Amniotic stem cell (primary cell): ENCODE data around the gene DIAPH2.
A peak's percentile ranks its signal among the peaks of the same experiment; 100 is the strongest.
"Not testable (repeated sequence)": the region's sequence is repeated elsewhere in the genome, so short reads cannot be mapped to it uniquely, and the experiment has no call there.

Source experiments
- DNase-seq: peaks from one replicate; lab custom pipeline; 2025; lab: John Stamatoyannopoulos, UW

Gene DIAPH2

DNA sequence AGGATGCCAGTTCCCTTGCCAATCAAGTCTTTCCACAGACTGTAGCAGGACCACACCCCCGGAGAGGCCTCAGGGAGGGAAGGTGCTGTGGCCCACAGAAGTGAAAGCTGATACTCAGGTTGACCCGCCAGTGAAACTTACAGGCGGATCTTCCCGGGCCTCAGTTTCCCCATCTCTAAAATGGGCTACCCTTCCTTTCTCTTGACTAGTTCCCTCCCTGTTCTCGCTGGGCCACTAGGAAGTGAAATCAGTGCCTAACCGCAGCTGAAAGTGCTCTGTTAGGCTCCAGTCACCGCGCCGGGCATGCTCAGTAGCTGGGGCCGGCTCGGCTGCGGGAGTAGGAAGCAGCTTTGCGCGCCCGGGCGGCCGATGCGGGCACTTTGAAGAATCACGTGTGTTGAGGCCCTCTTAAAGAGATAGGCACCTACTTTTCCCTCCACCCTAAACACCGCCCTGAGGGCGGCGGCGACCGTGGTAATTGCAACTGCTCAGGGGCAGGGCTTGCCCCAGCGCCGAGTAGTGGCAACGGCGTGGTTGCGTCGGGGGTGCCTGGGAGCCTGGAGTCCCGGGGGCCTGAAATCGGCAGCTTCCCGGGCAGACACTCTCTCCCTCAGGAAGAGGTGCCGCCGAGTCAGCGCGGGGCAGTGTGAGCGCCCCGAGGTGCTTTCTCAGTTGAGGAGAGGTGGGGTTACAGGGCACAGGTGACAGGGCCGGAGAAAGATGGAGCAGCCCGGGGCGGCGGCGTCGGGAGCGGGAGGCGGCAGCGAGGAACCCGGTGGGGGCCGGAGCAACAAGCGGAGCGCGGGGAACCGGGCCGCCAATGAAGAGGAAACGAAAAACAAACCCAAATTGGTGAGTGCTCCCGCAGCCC, at the start of gene DIAPH2:
TSS of gene DIAPH2 (plus strand) at position 504 of the 871 bp plus-strand sequence.
- peak; percentile 12 for DNase-seq

DNA sequence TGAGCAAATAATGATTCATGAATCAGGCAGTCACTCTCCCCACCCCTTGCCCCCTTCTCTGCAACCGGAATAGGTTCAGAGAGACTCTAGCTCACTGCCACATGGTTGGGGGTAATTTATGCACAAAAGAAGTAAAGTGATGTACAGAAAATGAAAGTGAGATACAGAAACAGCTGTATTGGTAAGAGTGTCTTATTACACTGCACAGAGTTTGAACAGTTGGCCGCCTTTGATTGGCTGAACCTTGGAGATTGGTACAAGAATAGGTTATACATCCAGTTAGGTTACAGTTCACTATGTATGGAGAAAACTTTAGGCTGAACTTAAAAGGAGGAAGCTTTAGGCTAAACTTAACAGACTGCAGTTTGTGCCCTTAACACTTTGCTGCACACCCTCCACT, 34.6 kb upstream of the DIAPH2 start:
- DNase-seq = no peak

DNA sequence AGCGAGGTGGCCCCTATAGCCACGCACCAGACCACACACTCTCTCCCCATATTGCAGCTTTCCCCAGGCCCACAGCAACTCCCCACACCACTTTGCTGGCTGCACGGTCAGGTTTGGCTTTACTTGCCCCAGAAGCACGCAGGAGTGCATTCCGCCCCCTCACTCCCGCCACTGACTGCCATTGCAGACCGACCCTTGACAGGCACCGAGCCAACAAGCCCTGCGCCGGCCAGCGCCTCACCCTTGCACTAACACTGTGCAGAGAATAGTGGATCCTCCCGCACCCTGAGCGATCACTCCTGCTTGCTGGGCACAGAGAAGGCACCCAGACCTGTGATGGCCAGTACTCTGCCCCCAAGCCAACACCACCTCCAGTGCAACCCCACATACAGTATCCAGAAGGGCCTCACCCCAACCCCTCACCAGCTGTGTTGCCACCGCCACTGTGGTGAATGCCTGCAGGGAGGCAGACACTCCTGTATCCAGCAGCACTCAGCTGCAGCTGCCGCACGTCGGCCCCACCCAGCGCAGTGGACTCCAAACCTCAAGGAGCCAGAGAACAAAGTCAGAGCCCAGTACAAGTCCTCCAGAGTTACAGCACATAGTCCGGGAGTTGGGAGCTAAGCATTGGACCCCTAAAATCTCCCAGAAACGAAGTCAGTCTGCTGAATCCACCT, 28.6 kb upstream of the DIAPH2 start:
- DNase-seq = no peak

DNA sequence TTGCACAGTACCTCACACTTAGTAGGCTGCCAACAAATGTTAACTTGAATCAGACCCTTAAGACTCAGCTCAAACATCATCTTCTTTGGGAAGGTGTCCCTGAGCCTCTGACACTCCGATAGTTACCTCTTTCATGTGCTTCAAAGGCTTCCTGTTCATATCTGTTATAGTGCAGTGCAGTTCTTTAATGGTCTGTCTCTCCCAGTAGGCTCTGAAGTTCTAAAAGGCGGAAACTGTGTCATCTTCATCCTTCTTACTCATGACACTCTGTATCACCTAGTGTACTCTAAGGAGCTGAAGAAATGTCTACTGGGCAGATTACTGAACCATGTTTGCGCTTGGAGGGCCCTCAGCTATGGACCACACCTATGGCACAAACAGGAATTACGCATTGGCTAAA, 2.1 kb upstream of the DIAPH2 start:
- DNase-seq = no peak

DNA sequence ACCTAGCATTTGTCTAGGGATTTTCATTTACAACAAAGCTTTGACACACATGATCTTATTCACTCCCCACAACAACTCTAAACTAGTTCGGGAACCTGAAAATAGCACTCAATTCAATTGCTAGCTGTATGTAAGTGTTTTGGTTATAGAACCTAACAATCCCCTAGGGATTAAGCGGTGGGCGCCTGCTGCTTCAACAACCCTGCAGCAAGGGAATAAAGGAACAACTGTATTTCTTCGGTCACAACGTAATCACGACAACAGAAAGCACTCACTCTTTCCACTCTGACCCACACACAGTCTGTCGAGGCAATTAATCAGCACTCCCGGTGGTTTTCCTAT, 674 bp upstream of the DIAPH2 start:
- DNase-seq = no peak

DNA sequence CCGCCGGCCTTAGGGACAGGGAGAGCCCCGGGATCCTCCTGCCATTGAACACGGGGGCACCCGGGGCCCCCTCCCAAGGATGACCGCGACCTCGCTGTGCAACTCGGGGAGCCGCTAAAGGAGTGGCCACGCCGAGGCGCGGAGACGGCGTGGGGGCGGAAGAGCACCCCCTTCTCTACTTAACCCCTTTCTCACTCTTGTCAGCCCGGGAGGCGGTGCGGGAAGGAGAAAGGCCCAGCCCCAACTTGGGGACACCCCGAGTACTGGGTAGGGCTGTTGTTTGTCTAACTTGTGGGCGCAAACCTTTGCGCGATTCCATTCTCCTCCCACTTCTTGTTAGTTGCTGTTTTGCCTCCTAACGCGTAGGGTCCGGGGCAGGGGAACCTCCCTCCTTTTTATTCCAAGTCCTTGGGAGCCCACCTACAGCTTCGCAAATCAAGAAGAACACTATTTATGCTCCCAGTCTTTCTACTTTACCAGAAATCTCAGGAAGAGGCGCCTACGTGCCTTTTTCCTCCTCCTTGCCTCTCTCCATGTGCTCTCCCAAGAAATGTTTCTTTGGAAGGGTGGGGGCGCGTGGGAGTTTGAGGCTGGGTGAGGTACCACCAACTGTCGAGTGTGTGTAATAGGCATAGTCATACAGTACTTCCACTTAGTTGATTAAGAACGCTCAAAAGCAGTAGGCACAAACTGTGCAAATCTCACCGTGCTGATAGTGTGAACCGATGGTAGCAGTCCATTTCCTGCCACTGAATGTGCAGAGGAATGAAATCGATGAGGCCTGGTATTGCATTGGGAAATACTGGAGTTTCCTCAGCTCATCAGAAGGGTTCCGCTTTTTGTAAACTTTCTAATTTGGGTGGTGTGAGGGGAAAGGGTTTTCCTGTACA, 813 bp downstream of the DIAPH2 start:
- no peak for DNase-seq

DNA sequence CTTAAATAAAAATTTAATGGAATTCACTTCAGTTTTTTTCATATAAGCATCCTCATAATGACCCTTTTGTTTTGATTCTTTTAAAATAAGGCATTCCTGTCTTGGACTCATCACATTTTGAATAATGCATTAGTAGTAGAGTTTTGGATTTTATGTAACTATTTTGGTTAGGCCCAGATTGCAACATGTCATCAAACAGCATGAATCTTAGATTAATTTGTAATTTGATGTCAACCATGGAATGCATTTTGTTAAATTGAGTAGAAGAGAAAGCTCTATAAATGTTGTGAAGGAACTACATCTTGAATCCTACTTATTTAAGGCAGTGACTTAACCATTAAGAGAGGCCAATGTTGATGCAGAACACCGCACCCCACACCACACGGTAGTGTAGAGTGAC, 3.1 kb downstream of the DIAPH2 start:
- DNase-seq = no peak

DNA sequence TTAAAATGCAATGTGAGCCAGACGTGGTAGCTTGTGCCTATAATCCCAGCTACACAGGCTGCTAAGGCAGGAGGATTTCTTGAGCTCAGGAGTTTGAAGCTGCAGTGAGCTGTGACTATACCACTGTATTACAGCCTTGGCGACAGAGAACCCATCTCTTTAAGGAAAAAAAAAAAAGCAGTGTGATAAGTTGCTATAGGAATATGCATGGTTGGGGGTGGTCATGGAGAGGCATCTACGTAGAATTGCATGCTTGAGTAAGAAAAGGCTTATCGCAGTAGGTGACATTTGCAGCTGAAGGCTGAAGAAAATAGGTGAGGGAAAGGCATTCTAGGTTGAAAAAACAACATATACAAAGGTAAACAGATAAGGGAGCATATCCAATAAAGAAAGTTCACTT, 4.1 kb downstream of the DIAPH2 start:
- DNase-seq = no peak

DNA sequence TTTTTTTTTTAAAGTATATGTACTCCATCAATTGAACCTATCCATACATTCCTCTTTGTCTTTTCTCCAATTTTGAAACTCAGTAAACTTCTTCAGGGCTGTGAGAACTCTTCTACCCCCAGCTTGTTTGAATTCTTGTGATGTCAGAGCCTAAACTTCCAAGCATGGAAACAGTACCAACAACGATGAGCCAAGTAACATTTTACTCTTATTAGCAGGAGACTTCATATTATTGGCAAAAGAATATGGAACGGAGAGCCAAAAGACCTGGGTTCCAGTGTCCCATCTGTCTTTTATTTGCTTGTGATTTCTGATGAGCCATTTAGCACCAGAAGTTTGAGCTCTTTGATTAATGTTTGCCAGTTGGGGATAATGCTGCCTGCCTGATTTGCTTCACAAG, 5.3 kb downstream of the DIAPH2 start:
- no peak for DNase-seq

DNA sequence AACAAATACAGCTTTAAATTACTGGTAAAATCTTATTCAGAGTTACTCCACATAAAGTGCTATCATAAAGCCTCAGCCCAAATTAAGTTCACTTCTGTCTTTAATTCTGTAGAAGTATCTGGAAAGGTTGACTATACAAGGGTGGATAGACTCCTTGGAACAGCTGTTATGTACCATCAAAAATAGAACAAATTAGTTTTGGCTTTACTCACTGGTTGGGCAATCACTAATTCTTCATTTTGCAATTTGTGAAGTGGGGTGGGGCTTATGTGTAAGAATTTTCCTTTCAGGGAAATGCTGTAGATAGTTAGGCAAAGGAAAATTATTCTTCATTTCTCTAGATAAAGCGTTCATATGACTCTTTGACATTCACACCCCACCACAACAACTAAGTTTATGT, 7.8 kb downstream of the DIAPH2 start:
- DNase-seq = no peak

DNA sequence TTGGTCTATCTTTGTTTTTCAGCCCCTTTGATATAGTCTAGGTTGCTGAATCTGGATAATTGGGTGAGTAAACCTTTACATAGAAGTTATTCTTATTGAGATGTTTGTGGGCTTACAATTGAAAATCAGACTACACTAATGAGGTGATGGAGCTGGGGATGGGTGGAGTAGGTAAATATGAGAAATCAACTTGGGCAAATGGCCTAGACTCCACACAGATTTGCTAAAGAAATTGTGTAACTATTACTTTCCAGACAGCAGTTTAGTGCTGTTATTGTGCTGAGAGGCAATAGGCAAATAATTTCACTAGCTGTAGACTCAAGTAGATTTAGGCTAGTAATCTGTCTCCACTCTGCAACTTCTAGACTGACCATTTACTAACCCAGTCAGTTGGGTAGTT, 8.2 kb downstream of the DIAPH2 start:
- DNase-seq = no peak

DNA sequence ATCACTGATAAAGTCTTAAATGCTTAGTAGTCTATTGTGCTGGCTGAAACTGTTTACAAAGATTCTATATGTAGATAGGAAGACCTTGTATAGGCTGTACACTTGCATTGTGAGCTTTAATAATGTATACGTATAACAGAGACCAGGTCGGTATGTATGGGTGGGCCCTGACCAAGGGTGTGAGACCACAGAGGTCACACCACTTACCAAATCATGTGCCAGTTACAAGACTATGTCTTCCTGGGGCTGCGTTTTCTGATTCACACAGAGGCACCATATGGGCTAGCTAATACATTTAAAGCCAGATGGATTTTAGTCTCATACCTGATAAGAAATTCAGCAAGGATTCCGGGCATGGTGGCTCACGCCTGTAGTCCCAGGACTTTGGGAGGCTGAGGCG, 8.8 kb downstream of the DIAPH2 start:
- no peak for DNase-seq

DNA sequence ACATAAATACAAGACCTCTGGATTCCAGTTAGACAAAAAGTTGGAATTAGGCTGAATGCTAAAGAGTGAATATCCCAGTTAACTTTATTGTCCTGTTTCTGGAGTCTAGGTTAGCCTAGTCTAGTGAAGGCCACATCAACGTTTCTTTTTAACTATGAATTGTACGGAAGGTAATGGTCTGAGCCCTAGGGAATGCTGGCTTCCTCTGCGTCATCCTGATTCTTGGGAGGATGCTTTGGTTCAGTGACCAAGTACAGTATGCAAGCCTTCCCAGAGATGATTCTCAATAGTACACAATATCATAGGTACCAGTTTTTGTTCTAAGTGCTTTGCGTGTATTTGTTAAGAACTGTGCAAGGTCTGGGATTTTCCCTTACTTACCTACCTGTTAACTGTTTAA, 11.8 kb downstream of the DIAPH2 start:
- no peak for DNase-seq

DNA sequence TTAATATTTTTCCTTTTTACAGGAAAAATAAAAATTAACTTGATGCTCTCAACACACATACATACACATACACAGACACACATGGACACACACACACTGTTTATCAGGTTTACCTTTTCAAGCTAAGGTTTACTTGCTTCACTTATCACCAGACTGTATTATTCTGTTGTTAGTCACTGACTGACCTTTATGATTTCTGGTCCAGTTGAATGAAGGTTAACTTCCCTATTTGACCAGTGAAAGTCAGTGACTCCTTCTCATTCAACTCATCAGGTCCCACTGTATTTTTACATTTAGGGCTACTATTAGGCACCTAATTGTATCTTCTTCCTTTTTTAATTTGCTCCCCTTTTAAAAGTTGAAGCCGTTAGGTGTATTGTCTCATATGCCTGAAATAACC, 16.0 kb downstream of the DIAPH2 start:
- DNase-seq = no peak

DNA sequence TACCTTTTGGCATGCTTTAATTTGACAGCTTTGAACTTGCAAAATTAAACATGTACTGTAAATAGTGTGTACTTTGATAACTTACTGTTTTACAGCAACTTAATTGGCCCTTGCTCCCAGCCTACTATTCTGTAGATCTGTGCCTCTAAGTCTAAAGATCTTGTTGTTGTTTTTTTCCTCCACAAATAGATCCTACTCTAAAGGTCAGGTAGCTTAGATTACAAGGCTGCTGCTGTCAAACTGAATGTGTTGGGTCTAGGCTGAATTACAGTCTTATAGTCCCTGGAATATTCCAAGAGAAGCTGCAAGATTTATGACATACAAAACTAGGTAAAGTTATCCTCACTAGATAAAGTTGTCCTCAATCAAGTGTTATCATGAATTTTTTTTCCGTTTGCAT, 18.7 kb downstream of the DIAPH2 start:
- DNase-seq = no peak

DNA sequence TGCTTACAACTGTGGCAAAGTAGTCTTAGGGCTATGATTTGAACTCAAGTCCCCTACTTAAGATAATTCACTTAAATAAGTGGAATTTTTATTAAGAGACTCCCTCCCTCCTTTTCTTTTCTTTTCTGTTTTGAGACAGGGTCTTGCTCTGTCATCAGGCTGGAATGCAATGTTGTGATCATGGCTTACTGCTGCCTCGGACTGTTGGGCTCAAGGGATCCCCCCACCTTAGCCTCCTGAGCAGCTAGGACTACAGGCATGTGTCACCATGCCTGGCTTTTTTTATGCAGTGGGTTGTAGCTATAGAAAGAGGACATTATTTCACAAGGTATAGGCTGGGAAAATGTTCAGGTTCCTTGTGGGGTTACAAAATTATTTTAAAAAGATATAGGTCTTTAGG, 19.2 kb downstream of the DIAPH2 start:
- no peak for DNase-seq

DNA sequence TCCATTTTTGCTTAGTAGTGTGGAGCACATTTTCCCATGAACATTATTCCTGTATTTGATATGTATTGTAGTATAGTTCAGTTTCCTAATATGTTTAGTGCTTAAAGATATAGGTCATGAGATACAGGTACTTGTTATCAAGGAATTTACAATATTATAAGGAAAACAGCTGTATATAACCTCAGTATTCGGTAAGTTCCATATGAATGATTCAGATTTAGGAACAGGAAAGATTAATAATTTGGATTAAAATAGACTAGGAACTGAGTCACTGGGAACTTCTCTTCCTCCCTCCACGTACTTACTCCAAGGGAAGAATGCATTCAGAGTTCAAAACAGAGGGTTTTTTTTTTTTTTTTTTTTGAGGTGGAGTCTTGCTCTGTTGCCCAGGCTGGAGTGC, 20.0 kb downstream of the DIAPH2 start:
- DNase-seq = no peak

DNA sequence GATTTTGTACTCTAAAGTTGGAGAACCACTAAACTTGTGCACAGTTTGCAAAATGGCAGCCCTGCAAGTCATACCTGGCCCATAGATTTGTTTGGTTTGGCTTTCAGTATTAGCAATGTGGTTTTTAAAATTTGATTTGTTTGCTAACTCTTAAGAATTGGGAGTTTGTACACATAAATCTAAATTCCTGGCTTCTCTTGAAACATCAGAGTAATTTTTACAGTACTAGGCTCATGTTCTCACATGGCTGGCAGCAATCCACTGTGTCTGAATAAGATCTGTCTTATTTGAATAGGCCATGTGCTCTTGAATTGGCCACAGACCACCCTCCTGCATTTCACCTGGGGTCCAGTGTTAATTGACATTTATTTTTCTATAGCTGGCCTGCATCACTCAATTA, 21.3 kb downstream of the DIAPH2 start:
- no peak for DNase-seq

DNA sequence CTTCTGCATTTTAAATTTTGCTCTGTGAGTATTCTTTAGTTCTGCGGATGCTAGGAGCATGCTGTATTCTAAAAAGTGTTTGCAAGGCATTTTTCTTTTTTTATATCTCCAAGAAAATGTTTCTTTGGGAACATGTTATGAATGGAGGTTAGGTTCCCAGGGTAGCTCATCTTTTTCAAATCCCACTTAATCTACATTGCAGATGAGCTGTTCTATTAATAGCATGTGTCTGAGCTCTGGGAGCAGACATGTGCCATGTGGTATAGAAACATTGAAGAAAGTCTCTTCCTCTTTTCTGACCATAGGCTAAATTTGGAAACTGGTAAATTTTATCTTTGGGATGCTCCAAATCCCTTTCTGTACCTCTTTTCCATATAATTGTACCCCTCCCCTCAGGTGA, 23.2 kb downstream of the DIAPH2 start:
- no peak for DNase-seq

DNA sequence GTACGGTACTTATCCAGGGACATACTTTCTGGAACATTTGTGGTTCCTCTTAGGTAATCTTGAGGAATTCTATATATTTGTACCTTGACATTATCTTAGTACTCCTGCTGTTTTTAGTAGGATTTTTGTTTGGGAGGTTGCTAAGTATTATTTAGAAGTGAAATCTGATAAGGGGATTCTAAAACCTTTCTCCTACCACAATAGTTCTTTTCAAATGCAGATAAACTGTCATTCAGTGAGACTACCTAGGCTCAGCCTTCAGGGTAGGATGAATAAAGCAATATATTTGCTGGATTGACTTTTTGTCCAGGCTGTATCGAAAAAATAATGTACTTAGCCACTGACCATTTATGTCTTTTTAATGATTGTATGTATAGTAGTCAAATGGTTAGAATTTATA, 25.4 kb downstream of the DIAPH2 start:
- DNase-seq = no peak

DNA sequence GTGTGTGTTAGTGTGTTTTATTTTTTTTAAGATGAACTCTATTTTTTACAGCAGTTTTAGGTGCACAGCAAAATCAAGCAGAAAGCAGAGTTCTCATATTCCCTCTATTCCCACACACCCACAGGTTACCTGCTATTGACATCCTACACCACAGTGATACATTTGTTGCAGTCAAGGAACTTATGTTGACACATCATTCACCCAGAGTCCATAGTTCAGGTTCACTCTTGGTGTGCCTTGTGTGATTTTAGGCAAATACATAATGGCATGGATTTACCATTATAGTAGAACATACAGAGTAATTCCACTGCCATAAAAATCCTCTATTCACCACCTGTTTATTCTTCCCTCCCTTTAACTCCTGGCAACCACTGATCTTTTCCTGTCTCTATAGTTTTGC, 28.7 kb downstream of the DIAPH2 start:
- DNase-seq = no peak

DNA sequence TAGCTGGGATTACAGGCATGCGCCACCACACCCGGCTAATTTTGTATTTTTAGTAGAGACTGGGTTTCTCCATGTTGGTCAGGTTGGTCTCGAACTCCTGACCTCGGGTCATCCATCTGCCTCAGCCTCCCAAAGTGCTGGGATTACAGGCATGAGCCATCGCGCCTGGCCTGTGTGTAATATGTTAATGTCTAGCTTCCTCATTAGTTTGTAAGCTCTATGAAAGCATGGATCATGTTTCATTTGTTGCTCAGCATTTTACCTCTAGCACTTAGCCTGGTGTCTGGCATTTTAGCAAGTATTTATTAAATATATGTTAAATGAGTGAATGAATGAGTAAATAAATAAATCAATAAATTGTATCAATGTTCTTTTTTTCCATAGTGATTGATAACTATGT, 29.8 kb downstream of the DIAPH2 start:
- not testable (repeated sequence) for DNase-seq

DNA sequence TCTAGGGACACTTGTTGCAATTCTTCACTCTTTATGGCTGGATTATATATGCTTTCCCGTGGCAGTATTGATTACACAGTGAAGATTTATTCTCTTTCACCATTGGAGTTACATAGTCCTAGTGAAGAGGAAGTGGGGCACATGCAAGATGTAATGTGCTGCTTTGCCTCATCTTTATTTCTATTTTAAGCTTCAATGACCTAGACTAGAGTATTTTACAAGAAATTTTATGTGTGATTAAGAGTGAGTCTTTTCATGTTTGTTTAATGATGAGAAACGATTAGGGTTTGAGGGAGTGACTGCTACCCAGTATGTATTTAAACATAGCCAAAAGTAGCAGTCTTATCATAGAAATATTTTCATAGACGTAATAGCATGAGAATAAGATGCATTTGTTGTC, 30.8 kb downstream of the DIAPH2 start:
- no peak for DNase-seq
